IMR-90 (cell line): ENCODE results near the gene SPANXD. TPM values are rescaled to one million over a fixed set of nuclear protein-coding genes. Genes with fewer than 3 reads are reported as not detected.

Source experiments
- ATAC-seq: fragments of 200-7000 bp; cut with Tn5 transposase; 2 replicates; pipeline ENCODE4 v1.9.1; 2020; ENCODE audit warnings: low read depth, mild to moderate bottlenecking, moderate library complexity
- BruUV-seq: library from RNA; stranded (reverse); fragments of 400-500 nt; replicated peaks from 2 replicates; lab custom pipeline; 2021; lab: Mats Ljungman, UMichigan
- CTCF ChIA-PET: fragments of 300-600 bp; formaldehyde crosslinking; extraction: SDS; loops from one replicate; lab custom pipeline; 2021; ENCODE audit warnings: antibody characterized with exemption; lab: Yijun Ruan, JAX
- POLR2A ChIA-PET: fragments of 300-600 bp; sonication (Branson Sonifier 250); formaldehyde crosslinking; loops from one replicate; lab custom pipeline; 2022; ENCODE audit warnings: antibody characterized with exemption; ENCODE audit not compliant: unreplicated experiment; lab: Charles Lee
- DNase-seq: peaks from one replicate; pipeline ENCODE4 v3.0.0; 2013
- H2AFZ ChIP-seq: replicated peaks from 2 replicates; pipeline ENCODE3; 2013; ENCODE audit warnings: low read length, mild to moderate bottlenecking; ENCODE audit not compliant: poor library complexity
- H2AK5ac ChIP-seq: 2 replicates; pipeline ENCODE4 v1.6.1; 2013; ENCODE audit warnings: low read depth, low read length, inconsistent platforms
- H2AK9ac ChIP-seq: replicated peaks from 2 replicates; pipeline ENCODE3; 2013; ENCODE audit warnings: mild to moderate bottlenecking, low read depth, low read length, moderate library complexity; ENCODE audit not compliant: poor library complexity
- H2BK120ac ChIP-seq: 2 replicates; pipeline ENCODE4 v1.6.1; 2013; ENCODE audit warnings: low read depth, low read length, inconsistent platforms
- H2BK15ac ChIP-seq: 3 replicates; pipeline ENCODE4 v1.6.1; 2013; ENCODE audit warnings: low read depth, low read length, inconsistent platforms
- H2BK20ac ChIP-seq: 2 replicates; pipeline ENCODE4 v1.6.1; 2013; ENCODE audit warnings: low read depth, mild to moderate bottlenecking, inconsistent platforms, low read length, moderate library complexity
- H2BK5ac ChIP-seq: 2 replicates; pipeline ENCODE4 v1.6.1; 2013; ENCODE audit warnings: mild to moderate bottlenecking, low read depth, low read length, inconsistent platforms; ENCODE audit not compliant: poor library complexity, severe bottlenecking
- H3K14ac ChIP-seq: replicated peaks from 2 replicates; pipeline ENCODE4 v1.6.1; 2013; ENCODE audit warnings: low read depth, low read length, inconsistent platforms
- H3K18ac ChIP-seq: 2 replicates; pipeline ENCODE4 v1.6.1; 2013; ENCODE audit warnings: low read depth, low read length, control low read depth
- H3K23ac ChIP-seq: 2 replicates; pipeline ENCODE4 v1.6.1; 2013; ENCODE audit warnings: low read depth, low read length, inconsistent platforms
- H3K27ac ChIP-seq: 2 replicates; pipeline ENCODE4 v1.5.1; 2013; ENCODE audit warnings: mild to moderate bottlenecking, control low read depth, low read length; ENCODE audit not compliant: insufficient read depth
- H3K27me3 ChIP-seq: 2 replicates; pipeline ENCODE4 v1.6.1; 2013; ENCODE audit warnings: low read length; ENCODE audit not compliant: control insufficient read depth, insufficient read depth
- H3K36me3 ChIP-seq: 2 replicates; pipeline ENCODE4 v1.6.1; 2013; ENCODE audit warnings: low read length, mixed read lengths; ENCODE audit not compliant: control insufficient read depth, insufficient read depth
- H3K4ac ChIP-seq: 2 replicates; pipeline ENCODE4 v1.6.1; 2013; ENCODE audit warnings: low read depth, low read length, inconsistent platforms
- H3K4me1 ChIP-seq: 2 replicates; pipeline ENCODE4 v1.6.1; 2013; ENCODE audit warnings: low read length, mixed read lengths; ENCODE audit not compliant: control insufficient read depth, insufficient read depth
- H3K4me2 ChIP-seq: 2 replicates; pipeline ENCODE4 v1.6.1; 2013; ENCODE audit warnings: low read depth, mild to moderate bottlenecking, control low read depth, low read length, moderate library complexity
- H3K4me3 ChIP-seq: 2 replicates; pipeline ENCODE4 v1.5.1; 2013; ENCODE audit warnings: low read depth, mild to moderate bottlenecking, control low read depth, low read length, moderate library complexity; ENCODE audit not compliant: insufficient read depth
- H3K56ac ChIP-seq: 2 replicates; pipeline ENCODE4 v1.6.1; 2013; ENCODE audit warnings: low read length, inconsistent platforms; ENCODE audit not compliant: insufficient read depth; ENCODE audit errors: extremely low read depth
- H3K79me1 ChIP-seq, 2 experiments: 2 replicates each; pipeline ENCODE4 v1.6.1; 2013; ENCODE audit warnings: low read length in 2 of 2, inconsistent platforms in 1 of 2, low read depth in 1 of 2
- H3K9ac ChIP-seq: 2 replicates; pipeline ENCODE4 v1.6.1; 2013; ENCODE audit warnings: low read depth, low read length, control low read depth
- H3K9me1 ChIP-seq: 2 replicates; pipeline ENCODE4 v1.6.1; 2013; ENCODE audit warnings: low read length, inconsistent platforms; ENCODE audit not compliant: insufficient read depth
- H3K9me3 ChIP-seq: 2 replicates; pipeline ENCODE4 v1.6.1; 2013; ENCODE audit warnings: low read length; ENCODE audit not compliant: control insufficient read depth, insufficient read depth
- H4K20me1 ChIP-seq: 2 replicates; pipeline ENCODE4 v1.6.1; 2013; ENCODE audit warnings: low read length, inconsistent platforms; ENCODE audit not compliant: insufficient read depth
- H4K5ac ChIP-seq: 2 replicates; pipeline ENCODE4 v1.6.1; 2013; ENCODE audit warnings: mild to moderate bottlenecking, low read depth, low read length, control low read depth
- H4K8ac ChIP-seq, 2 experiments: 2 replicates each; pipeline ENCODE4 v1.6.1; 2013; ENCODE audit warnings: low read depth in 2 of 2, low read length in 2 of 2, control low read depth in 1 of 2, inconsistent platforms in 1 of 2
- H4K91ac ChIP-seq: 2 replicates; pipeline ENCODE4 v1.6.1; 2013; ENCODE audit warnings: low read depth, low read length, inconsistent platforms; ENCODE audit not compliant: insufficient read depth
- BHLHE40 ChIP-seq: fragments of 150-350 bp; IDR thresholded peaks from 2 replicates; pipeline ENCODE4 v1.6.1; 2016; ENCODE audit warnings: mild to moderate bottlenecking, low read depth, low read length
- CHD1 ChIP-seq: IDR thresholded peaks from 2 replicates; pipeline ENCODE4 v1.6.1; 2012; ENCODE audit warnings: low read depth, low read length, improper control_type of control experiment
- FOS ChIP-seq: fragments of 150-350 bp; IDR thresholded peaks from 2 replicates; pipeline ENCODE4 v1.6.1; 2016; ENCODE audit warnings: low read depth, low read length
- MAFK ChIP-seq: IDR thresholded peaks from 2 replicates; pipeline ENCODE4 v1.6.1; 2012; ENCODE audit warnings: low read depth, low read length, improper control_type of control experiment
- MXI1 ChIP-seq: IDR thresholded peaks from 2 replicates; pipeline ENCODE4 v1.6.1; 2012; ENCODE audit warnings: low read depth, mild to moderate bottlenecking, low read length, moderate library complexity, borderline replicate concordance
- RAD21 ChIP-seq: IDR thresholded peaks from 2 replicates; pipeline ENCODE4 v1.6.1; 2012; ENCODE audit warnings: low read length, improper control_type of control experiment
- RCOR1 ChIP-seq: IDR thresholded peaks from 2 replicates; pipeline ENCODE4 v1.6.1; 2012; ENCODE audit warnings: mild to moderate bottlenecking, low read length, improper control_type of control experiment; ENCODE audit not compliant: insufficient replicate concordance
- RFX5 ChIP-seq: IDR thresholded peaks from 2 replicates; pipeline ENCODE4 v1.8.0; 2012; ENCODE audit warnings: low read depth, mild to moderate bottlenecking, low read length, moderate library complexity
- SMC3 ChIP-seq: fragments of 150-350 bp; IDR thresholded peaks from 2 replicates; pipeline ENCODE4 v1.6.1; 2016; ENCODE audit warnings: low read depth, mild to moderate bottlenecking, antibody characterized with exemption, low read length, moderate library complexity
- WGBS, 2 experiments: methylation state at CpG; one replicate each; pipeline versions ENCODE4 v1.1.5 to v1.1.7; 2013; ENCODE audit warnings: missing lambda C conversion rate in 2 of 2; ENCODE audit not compliant: insufficient read length in 1 of 2; ENCODE audit errors: extremely low coverage in 2 of 2; 5-methylcytosine and 5-hydroxymethylcytosine counted together
- dilution Hi-C: fragments of 300-500 bp; cut with HindIII; formaldehyde crosslinking; loops from one replicate; pipeline ENCODE4 v1.14.3; 2018; ENCODE audit warnings: low sequenced_read_pairs; ENCODE audit not compliant: unreplicated experiment
- in situ Hi-C: fragments of 300-500 bp; cut with MboI; formaldehyde crosslinking; loops from 3 replicates; pipeline ENCODE4 v1.14.3; 2019; ENCODE audit warnings: low sequenced_read_pairs, inconsistent platforms, mixed read lengths
- intact Hi-C: fragments of 100-400 bp; cut with micrococcal nuclease; formaldehyde crosslinking; loops from 2 replicates; pipeline ENCODE4 v1.10.0; 2022
- polyA plus RNA-seq, 3 experiments: library from polyadenylated mRNA; depleted of rRNA; stranded (reverse); fragments of >200 nt; gene quantifications; 2 replicates each; pipeline ENCODE4 v1.2.3, GENCODE V29; 2012; ENCODE audit warnings: low replicate concordance in 1 of 3
- total RNA-seq: library from RNA; depleted of rRNA; stranded (reverse); fragments of >200 nt; gene quantifications from 2 replicates; pipeline ENCODE4 v1.2.3, GENCODE V29; 2012
- TF ChIP-seq, protein P1 (sequence below): fragments of 150-350 bp; IDR thresholded peaks from 2 replicates; pipeline ENCODE4 v1.6.1; 2016; ENCODE audit warnings: low read depth, mild to moderate bottlenecking, low read length, moderate library complexity, borderline replicate concordance
- TF ChIP-seq, protein P2 (sequence below): conservative IDR thresholded peaks from 2 replicates; pipeline ENCODE4 v1.5.1; 2012; ENCODE audit warnings: mild to moderate bottlenecking, low read depth, low read length, improper control_type of control experiment
- TF ChIP-seq, protein P3 (sequence below): fragments of 150-350 bp; IDR thresholded peaks from 2 replicates; pipeline ENCODE4 v1.6.1; 2017; ENCODE audit warnings: mild to moderate bottlenecking, antibody characterized with exemption, low read length, low read depth

Gene SPANXD
- total and polyA plus RNA-seq, 2 of the 4 experiments (the other 2 are of a cell fraction): not detected

GRCh38 chrX:141724186-141724585, 25.6 kb upstream of the SPANXD start:
- Histone ChIP-seq H3K56ac (no peak overlapping the region), H3K18ac (no peak overlapping the region), H2BK5ac (no peak overlapping the region), H4K8ac (no peak overlapping the region), H3K23ac (no peak overlapping the region), H3K9me1 (no peaks in the 10 kb centered on the region), H4K91ac (no peak overlapping the region), H4K5ac (no peak overlapping the region), H2AFZ (no peak overlapping the region), H3K14ac (no peak overlapping the region), H2BK20ac (no peak overlapping the region), H3K79me1 (no peaks in the 10 kb centered on the region), H3K36me3 (no peaks in the 10 kb centered on the region), H3K4me3 (no peak overlapping the region), H3K27me3 (no peaks in the 10 kb centered on the region), H3K9ac (no peak overlapping the region), H2BK15ac (no peak overlapping the region), H3K4me2 (no peak overlapping the region), H4K20me1 (no peaks in the 10 kb centered on the region), H2AK9ac (no peak overlapping the region), H3K4me1 (no peaks in the 10 kb centered on the region), H3K27ac (no peak overlapping the region), H2BK120ac (no peak overlapping the region), H3K4ac (no peak overlapping the region), H2AK5ac (no peak overlapping the region), H3K9me3 (no peaks in the 10 kb centered on the region)
- no peak for ATAC-seq
- no peak for DNase-seq
- ChIA-PET POLR2A (no interaction called here), CTCF (no interaction called here)
- dilution Hi-C loops (no loop called here), intact Hi-C loops (no loop called here), in situ Hi-C loops (no loop called here)
- BruUV-seq: no TSS peak
- no CpG with 5 or more reads among the region's 3 CpGs for WGBS, 2 experiments
- no peak for TF ChIP-seq SMC3
- TF ChIP-seq FOS: no peak
- TF ChIP-seq, protein P1, sequence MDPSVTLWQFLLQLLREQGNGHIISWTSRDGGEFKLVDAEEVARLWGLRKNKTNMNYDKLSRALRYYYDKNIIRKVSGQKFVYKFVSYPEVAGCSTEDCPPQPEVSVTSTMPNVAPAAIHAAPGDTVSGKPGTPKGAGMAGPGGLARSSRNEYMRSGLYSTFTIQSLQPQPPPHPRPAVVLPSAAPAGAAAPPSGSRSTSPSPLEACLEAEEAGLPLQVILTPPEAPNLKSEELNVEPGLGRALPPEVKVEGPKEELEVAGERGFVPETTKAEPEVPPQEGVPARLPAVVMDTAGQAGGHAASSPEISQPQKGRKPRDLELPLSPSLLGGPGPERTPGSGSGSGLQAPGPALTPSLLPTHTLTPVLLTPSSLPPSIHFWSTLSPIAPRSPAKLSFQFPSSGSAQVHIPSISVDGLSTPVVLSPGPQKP: no peak
- TF ChIP-seq RCOR1: no peak
- no peak for TF ChIP-seq RAD21
- no peak for TF ChIP-seq MXI1
- TF ChIP-seq CHD1: no peak
- TF ChIP-seq BHLHE40: no peak
- no peak for TF ChIP-seq RFX5
- TF ChIP-seq MAFK: no peak
- TF ChIP-seq, protein P2, sequence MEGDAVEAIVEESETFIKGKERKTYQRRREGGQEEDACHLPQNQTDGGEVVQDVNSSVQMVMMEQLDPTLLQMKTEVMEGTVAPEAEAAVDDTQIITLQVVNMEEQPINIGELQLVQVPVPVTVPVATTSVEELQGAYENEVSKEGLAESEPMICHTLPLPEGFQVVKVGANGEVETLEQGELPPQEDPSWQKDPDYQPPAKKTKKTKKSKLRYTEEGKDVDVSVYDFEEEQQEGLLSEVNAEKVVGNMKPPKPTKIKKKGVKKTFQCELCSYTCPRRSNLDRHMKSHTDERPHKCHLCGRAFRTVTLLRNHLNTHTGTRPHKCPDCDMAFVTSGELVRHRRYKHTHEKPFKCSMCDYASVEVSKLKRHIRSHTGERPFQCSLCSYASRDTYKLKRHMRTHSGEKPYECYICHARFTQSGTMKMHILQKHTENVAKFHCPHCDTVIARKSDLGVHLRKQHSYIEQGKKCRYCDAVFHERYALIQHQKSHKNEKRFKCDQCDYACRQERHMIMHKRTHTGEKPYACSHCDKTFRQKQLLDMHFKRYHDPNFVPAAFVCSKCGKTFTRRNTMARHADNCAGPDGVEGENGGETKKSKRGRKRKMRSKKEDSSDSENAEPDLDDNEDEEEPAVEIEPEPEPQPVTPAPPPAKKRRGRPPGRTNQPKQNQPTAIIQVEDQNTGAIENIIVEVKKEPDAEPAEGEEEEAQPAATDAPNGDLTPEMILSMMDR: no peak
- TF ChIP-seq, protein P3, sequence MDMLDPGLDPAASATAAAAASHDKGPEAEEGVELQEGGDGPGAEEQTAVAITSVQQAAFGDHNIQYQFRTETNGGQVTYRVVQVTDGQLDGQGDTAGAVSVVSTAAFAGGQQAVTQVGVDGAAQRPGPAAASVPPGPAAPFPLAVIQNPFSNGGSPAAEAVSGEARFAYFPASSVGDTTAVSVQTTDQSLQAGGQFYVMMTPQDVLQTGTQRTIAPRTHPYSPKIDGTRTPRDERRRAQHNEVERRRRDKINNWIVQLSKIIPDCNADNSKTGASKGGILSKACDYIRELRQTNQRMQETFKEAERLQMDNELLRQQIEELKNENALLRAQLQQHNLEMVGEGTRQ: no peak
